NB4 (cell line): ENCODE measurements around the gene PVALEF.

Source experiments
- CTCF ChIP-seq: IDR thresholded peaks from one replicate; pipeline ENCODE4 v1.5.1; 2012; ENCODE audit warnings: low read depth, low read length
- POLR2A ChIP-seq: IDR thresholded peaks from 2 replicates; pipeline ENCODE4 v1.6.1; 2011; ENCODE audit warnings: mild to moderate bottlenecking; ENCODE audit not compliant: insufficient read length; ENCODE audit errors: extremely low read depth

DNA sequence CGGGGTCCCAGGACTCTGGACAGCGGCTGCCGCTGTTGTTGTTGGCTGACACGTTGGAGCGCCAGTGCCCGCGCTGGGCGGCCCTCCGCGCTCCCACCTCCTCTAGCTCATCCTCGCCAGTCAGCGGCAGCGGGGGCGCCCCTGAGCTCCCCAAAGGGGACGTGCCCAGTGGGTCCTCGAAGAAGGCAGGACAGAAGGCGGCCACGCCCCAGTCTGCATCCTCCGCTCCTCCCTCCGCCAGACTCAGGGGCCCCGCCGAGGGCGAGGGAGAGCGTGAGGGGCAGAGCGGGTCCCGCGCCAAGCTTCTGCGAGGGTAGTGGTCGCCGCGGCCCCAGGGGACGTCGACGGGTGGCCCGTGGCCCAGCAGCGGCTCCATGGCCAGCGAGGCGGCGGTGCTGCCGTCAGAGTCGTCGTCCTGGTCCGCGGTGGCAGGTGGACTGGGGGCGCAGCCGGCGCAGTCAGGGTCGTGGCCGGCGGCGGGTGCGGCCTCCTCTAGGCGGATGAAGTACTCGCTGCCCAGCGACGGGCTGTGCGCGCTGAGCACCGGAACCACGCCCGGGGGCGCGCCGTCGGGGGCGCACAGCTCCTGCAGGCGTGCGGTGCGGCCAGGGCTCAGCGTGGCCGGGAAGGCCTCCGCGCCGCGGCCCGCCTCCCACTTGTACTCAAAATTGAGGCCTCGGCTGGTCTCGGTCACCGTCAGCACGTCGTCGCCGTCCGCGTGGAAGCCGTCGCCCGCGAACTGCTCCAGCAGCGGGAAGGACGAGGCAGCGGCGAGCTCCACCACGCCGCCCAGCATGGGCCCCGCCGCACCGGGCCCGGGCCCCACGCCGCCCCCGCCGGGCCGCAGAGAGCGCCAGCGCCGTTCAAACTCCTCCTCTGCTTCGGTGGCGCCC, 43.2 kb upstream of the PVALEF start:
- TF ChIP-seq CTCF (no peak), POLR2A (no peak)
